Stomach smooth muscle (tissue), 2 donors: Measurements from ENCODE around the gene CTBP2.

Source experiments
- H3K27ac ChIP-seq: one replicate; pipeline ENCODE4 v1.7.0; 2013; ENCODE audit warnings: mild to moderate bottlenecking, low read length, inconsistent platforms
- H3K27me3 ChIP-seq, 2 donors: one replicate each; pipeline ENCODE4 v1.7.0; 2013; ENCODE audit warnings: low read length in 2 of 2; ENCODE audit not compliant: insufficient read depth in 2 of 2, control insufficient read depth in 1 of 2
- H3K36me3 ChIP-seq, 2 donors: one replicate each; pipeline ENCODE4 v1.7.0; 2013; ENCODE audit warnings: low read length in 2 of 2; ENCODE audit not compliant: control insufficient read depth in 2 of 2, insufficient read depth in 2 of 2
- H3K4me1 ChIP-seq: one replicate; pipeline ENCODE4 v1.7.0; 2013; ENCODE audit warnings: low read length; ENCODE audit not compliant: control insufficient read depth, insufficient read depth
- H3K4me3 ChIP-seq, 2 donors: one replicate each; pipeline ENCODE4 v1.7.0; 2013; ENCODE audit warnings: low read length in 2 of 2
- H3K9ac ChIP-seq, 2 donors: one replicate each; pipeline ENCODE4 v1.7.0; 2013; ENCODE audit warnings: low read length in 2 of 2, mild to moderate bottlenecking in 1 of 2
- H3K9me3 ChIP-seq, 2 donors: one replicate each; pipeline ENCODE4 v1.7.0; 2013; ENCODE audit warnings: low read length in 2 of 2; ENCODE audit not compliant: control insufficient read depth in 2 of 2
- donor health status: healthy.
- donor health status: Pancreatic carcinoma.

Gene CTBP2

DNA sequence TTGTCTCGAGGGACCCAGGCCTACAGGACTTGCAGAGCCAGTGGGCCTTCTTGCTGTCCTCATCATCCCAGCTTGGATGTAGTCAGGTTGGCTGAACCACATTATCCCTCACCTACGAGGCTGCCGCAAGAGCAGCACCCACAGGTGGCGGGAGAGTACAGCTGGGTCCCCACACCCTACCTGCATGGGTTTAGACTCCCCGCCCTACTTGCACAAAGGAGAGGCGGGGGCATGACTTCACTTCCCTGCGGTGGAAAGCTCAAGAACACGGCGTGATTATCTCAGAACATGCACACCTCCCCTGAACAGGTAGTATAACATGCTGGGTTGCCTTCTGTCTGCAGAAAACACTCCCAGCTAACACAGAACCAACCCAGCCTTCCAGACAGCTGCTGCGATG is 57.5 kb downstream of the CTBP2 start:
- peaks cover 0 to under 1% of the 10 kb centered on the region in 2 donors for H3K9me3 ChIP-seq
- peaks cover 49% of the 10 kb centered on the region for H3K4me1 ChIP-seq
- no peak overlapping the region for H3K4me3 ChIP-seq
- H3K27me3 ChIP-seq, result no peaks in the 10 kb centered on the region
- no peak overlapping the region for H3K9ac ChIP-seq
- no peak overlapping the region for H3K27ac ChIP-seq
- H3K36me3 ChIP-seq, result peaks cover 5 to 15% of the 10 kb centered on the region in 2 donors

DNA sequence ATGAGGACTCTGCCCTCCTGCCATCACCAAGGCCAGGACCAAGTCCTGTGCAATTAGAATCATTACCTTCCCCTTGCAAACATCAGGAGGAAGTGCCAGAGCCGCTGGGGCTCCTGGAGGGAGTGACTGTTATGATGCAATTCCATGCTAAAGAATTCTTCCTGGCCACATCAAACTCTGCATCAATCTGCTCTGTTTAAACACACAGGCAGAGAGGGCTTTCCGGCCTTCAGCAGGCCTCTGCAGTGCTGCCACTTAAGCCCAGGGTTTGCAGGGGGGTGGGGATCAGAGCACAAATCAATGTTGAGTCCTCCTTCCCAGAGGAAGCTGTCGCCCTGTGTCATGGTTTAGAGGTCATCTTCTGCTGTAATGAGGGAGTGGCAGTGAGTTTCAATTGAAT is 58.1 kb downstream of the CTBP2 start:
- Histone ChIP-seq H3K4me1 (peaks cover 47% of the 10 kb centered on the region), H3K9me3 (no peaks in the 10 kb centered on the region), H3K9ac (no peak overlapping the region), H3K27ac (no peak overlapping the region), H3K36me3 (peaks cover 2 to 13% of the 10 kb centered on the region in 2 donors), H3K4me3 (no peak overlapping the region), H3K27me3 (no peaks in the 10 kb centered on the region)

DNA sequence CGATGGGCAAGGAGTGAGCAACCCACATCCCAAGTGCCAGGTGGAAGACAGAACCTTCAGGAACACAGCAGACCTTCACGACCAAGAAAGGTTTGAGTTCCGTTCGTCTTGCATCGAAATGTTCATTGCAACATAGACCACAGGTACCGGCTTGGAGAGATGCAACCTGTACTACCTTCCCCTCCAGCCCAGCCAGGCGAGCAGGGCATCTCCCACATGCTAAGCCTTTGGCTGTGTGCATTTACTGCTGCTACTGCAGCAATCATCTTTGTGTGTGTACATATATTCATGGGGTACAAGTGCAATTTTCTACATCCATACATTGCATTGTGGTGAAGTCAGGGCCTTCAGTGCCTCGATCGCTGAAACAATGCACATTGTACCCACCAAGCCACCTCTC is 58.8 kb downstream of the CTBP2 start:
- Histone ChIP-seq H3K36me3 (peaks cover 2 to 7% of the 10 kb centered on the region in 2 donors), H3K4me1 (peaks cover 41% of the 10 kb centered on the region), H3K9ac (no peak overlapping the region), H3K27me3 (no peaks in the 10 kb centered on the region), H3K4me3 (no peak overlapping the region), H3K9me3 (no peaks in the 10 kb centered on the region), H3K27ac (no peak overlapping the region)

DNA sequence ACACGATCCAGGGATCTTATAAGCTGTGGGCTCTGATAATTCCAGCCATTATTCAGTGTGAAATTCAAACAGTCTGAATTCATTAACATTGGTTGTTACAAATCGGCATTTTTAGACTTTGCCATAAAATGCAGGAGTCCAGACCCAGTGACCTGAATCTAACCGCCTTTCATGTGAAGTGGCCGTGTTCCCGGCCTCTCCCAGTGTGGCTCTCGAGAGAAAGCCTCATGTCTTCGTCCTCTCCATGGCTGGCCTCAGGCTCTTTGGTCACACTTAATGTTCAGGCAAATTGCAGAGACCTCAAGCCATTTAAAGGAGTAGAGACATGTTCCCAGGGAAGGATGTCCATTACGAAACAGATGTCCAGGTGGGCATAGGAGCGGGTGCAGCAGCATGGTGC is 59.3 kb downstream of the CTBP2 start:
- Histone ChIP-seq H3K9ac (no peak overlapping the region), H3K9me3 (no peaks in the 10 kb centered on the region), H3K4me3 (no peak overlapping the region), H3K36me3 (peaks cover 2 to 7% of the 10 kb centered on the region in 2 donors), H3K27me3 (no peaks in the 10 kb centered on the region), H3K4me1 (peaks cover 42% of the 10 kb centered on the region), H3K27ac (no peak overlapping the region)

DNA sequence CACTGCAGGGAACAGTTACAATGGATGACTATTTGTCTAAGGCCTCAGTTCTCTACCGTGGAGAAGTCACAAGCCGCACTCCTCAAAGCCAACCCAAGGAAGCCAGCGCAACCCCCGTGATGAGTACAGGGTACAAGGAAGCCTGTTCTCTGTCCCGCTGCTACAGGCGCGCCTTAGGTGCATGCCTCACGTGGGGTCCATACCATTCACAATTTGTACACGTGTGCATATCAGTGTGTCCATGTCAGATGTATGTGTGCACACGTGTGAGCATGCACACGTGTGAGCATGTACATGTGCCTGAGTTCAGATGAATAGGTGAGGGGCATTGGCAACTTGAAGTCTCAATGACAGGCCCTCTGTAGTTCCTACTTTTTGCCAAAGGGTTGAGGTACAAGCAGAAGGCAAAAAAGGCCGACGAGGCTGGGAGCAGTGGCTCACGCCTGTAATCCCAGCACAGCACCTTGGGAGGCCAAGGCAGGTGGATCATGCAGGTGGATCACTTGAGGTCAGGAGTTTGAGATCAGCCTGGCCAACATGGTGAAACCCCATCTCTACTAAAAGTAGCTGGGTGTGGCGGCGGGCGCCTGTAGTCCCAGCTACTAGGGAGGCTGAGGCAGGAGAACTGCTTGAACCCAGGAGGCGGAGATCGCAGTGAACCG is 62.8 kb downstream of the CTBP2 start:
- Histone ChIP-seq H3K27ac (no peak overlapping the region), H3K4me1 (peaks cover 49% of the 10 kb centered on the region), H3K4me3 (no peak overlapping the region), H3K9me3 (no peaks in the 10 kb centered on the region), H3K9ac (no peak overlapping the region), H3K27me3 (no peaks in the 10 kb centered on the region), H3K36me3 (peaks cover 2 to 5% of the 10 kb centered on the region in 2 donors)

DNA sequence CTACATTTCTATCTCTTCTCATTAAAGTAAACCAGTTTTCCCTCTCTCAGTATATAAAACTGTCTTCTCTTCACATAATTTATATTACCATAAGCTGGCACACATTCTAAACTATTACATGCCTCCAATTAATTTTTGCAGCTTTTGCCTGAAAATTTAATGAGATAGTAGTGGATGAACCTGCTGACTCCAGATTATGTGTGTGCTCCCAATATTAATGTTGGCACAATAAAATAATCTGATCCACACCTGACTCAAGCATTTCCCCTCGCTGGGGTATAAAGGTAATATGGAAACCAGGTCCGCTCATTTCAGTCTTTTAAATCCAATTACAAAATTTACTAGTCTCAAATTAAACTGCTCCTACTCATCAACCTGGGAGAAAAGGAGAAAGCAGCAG is 63.4 kb downstream of the CTBP2 start:
- Histone ChIP-seq H3K9me3 (no peaks in the 10 kb centered on the region), H3K27ac (no peak overlapping the region), H3K4me1 (peaks cover 49% of the 10 kb centered on the region), H3K4me3 (no peak overlapping the region), H3K36me3 (peaks cover 0 to 3% of the 10 kb centered on the region in 2 donors), H3K9ac (no peak overlapping the region), H3K27me3 (no peaks in the 10 kb centered on the region)

DNA sequence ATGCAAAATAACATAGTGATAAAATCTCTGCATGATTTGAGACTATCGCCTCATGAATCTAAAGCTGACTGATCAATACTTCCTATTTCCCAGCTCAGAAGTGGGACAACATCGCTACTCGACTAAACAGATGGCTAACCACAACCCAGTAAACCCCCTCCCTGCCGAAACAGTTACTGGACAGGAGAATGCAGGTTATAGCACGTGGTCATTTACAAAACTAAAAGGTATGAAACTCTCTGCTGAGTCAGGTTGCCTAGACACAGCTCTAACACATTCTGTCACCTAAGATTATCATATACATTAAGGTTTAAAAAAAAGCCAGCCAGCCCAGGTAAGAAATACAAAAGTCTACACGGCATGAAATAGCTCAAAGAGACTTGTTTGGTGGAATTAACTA is 64.0 kb downstream of the CTBP2 start:
- peaks cover 52% of the 10 kb centered on the region for H3K4me1 ChIP-seq
- H3K9me3 ChIP-seq, result no peaks in the 10 kb centered on the region
- H3K27me3 ChIP-seq, result no peaks in the 10 kb centered on the region
- H3K27ac ChIP-seq, result no peak overlapping the region
- no peak overlapping the region for H3K9ac ChIP-seq
- no peak overlapping the region for H3K4me3 ChIP-seq
- H3K36me3 ChIP-seq, result peaks cover 0 to 2% of the 10 kb centered on the region in 2 donors

DNA sequence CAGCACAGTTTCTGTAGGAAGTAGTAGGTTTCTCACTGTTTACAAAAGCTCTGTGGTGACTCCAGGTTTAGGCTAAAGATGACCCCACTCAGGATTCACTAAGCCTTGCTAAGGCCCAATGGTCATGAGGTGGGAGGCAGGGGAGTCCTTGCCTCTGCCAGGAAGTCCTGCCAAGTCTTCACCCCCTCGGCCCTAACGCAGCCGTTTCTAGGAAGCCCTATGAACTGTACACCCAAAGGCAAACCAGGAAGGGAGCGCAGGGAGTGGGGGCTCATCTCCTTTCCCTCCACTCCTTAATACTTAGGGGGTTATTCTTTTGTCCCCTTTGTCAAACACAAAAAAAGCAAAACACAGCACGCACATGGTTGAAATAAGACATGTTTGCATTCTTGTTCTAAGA is 64.6 kb downstream of the CTBP2 start:
- H3K4me1 ChIP-seq, result peaks cover 57% of the 10 kb centered on the region
- H3K9ac ChIP-seq, result no peak overlapping the region
- H3K4me3 ChIP-seq, result no peak overlapping the region
- no peaks in the 10 kb centered on the region for H3K9me3 ChIP-seq
- H3K27ac ChIP-seq, result peak overlapping the region; percentile 37
- peaks cover 0 to 2% of the 10 kb centered on the region in 2 donors for H3K36me3 ChIP-seq
- no peaks in the 10 kb centered on the region for H3K27me3 ChIP-seq

DNA sequence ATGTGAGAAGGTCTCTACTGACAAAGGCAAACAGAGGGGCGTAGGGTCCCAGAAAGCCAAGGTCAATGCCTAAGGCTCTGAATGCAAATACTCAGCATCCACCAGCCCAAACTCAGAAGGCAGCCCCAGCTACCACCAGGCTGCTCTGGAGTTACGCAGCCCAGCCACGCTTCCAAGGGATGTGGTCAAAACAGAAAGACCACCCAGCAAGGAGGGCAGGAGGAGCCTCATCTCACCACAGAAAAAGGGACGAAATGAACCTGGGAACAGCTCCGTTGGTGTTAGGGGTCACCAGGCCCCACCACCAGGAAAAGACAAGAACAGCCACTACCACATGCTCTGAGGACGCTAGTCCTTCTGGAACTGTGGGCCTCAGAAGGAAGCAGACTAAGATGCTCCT is 65.1 kb downstream of the CTBP2 start:
- Histone ChIP-seq H3K36me3 (peaks cover 0 to 2% of the 10 kb centered on the region in 2 donors), H3K4me3 (peak overlapping the region in 1 of 2 donors; percentile 8), H3K9ac (no peak overlapping the region), H3K9me3 (no peaks in the 10 kb centered on the region), H3K27ac (peak overlapping the region; percentile 37), H3K4me1 (peaks cover 57% of the 10 kb centered on the region), H3K27me3 (no peaks in the 10 kb centered on the region)

DNA sequence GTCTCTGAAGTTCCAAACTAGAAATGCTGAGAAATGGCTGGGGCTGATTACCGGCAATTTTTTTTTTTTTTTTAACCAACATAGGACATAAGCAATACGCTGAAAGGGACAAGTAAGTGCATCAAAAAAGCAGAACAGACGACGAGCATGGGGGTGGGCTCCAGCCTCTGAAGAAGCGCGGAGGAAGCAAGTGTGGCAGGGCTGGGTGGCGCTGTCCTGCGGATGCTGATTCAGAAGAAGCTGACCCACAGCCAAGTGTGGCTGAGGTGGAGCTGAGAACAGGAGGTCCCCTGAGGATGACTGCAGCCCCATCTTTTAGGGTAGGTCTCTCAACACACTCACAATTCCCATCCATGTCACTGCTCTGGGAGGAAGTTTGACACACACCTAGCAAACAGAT is 65.6 kb downstream of the CTBP2 start:
- Histone ChIP-seq H3K9me3 (no peaks in the 10 kb centered on the region), H3K27ac (peak overlapping the region; percentile 71), H3K9ac (no peak overlapping the region), H3K27me3 (no peaks in the 10 kb centered on the region), H3K36me3 (peaks cover 0 to 2% of the 10 kb centered on the region in 2 donors), H3K4me1 (peaks cover 57% of the 10 kb centered on the region), H3K4me3 (peak overlapping the region in 1 of 2 donors; percentile 8)

DNA sequence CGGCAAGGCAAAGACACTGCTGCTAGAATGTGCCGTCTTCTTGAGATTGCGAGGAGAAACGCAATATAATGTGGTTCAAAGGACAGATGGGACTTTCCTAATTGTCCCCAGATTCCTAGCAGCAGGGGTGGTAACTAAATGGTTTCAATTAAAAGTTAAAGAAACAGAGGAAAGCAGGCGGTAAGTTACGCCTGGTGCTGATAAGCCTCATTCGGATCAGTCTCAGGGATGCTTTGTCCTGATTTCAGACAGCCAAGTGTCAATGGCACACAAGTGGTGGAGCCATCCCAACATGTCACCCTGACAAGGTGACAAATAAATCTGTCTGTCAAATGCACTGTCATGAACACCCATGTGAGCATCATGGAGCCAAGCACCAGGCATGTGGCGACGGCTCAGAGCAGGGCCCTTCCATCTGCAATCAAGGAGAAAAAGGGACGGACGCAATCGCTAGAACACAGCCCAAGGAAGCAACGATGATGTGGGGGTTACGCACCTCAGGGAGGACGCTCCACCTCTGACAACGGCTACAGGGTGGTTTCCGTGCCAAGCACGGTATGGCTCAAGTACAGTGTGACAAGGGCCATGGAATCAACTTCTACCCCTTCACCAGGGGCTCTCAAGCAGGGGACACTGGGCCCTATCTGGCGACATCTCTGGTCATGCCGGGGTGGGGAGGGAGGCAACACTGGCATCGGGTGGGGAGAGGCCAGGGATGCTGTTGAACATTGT is 66.2 kb downstream of the CTBP2 start:
- no peaks in the 10 kb centered on the region for H3K9me3 ChIP-seq
- H3K27me3 ChIP-seq, result no peaks in the 10 kb centered on the region
- H3K4me3 ChIP-seq, result peak overlapping the region in 1 of 2 donors; percentile 15
- peak overlapping the region; percentile 10 to 36 for H3K9ac ChIP-seq
- peaks cover 0 to 2% of the 10 kb centered on the region in 2 donors for H3K36me3 ChIP-seq
- peaks cover 61% of the 10 kb centered on the region for H3K4me1 ChIP-seq
- H3K27ac ChIP-seq, result peak overlapping the region; percentile 71
